Fibroblast of peridontal ligament (primary cell): ENCODE data around the gene EGFL7.

Experiments used
- DNase-seq: peaks from one replicate; pipeline ENCODE4 v3.0.0-alpha.2; 2010; ENCODE audit errors: extremely low read depth

EGFL7 gene

DNA sequence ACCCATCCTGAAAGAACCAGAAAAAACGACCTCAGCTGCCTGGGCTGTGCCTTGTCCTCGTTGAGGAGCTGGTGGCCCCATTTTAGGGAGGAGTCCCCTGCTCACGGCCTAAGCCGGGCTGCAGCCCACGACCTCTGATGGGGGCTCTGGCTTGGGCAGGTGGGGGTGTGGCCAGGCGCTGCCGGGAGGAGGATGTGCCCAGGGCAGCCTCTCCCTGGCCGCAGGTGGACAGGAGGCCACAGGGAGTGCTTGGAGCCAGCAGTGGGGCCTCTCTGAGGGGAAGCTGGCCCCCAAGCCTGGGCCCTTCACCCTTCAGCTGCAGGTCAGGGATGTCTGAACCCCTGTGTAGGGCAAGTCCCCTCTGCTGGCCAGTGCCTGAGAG, 52.2 kb downstream of the EGFL7 start:
- no peak for DNase-seq

DNA sequence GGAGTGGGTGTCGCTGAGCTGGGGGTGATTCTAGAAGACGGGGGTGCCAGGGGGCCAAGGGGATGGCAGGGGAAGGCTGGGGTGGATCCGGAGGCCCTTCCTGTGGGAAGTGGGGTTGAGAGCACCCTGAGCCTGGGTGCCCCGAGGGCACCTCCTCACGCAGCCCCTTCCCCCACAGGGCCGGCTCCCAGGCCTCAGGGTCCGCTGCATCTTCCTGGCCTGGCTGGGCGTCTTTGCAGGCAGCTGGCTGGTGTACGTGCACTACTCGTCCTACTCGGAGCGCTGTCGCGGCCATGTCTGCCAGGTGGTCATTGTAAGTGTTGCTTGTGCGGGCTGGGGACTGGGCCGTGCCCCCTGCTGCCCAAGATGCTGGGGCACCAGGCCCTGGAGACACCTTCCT, 54.7 kb downstream of the EGFL7 start:
- DNase-seq: no peak

DNA sequence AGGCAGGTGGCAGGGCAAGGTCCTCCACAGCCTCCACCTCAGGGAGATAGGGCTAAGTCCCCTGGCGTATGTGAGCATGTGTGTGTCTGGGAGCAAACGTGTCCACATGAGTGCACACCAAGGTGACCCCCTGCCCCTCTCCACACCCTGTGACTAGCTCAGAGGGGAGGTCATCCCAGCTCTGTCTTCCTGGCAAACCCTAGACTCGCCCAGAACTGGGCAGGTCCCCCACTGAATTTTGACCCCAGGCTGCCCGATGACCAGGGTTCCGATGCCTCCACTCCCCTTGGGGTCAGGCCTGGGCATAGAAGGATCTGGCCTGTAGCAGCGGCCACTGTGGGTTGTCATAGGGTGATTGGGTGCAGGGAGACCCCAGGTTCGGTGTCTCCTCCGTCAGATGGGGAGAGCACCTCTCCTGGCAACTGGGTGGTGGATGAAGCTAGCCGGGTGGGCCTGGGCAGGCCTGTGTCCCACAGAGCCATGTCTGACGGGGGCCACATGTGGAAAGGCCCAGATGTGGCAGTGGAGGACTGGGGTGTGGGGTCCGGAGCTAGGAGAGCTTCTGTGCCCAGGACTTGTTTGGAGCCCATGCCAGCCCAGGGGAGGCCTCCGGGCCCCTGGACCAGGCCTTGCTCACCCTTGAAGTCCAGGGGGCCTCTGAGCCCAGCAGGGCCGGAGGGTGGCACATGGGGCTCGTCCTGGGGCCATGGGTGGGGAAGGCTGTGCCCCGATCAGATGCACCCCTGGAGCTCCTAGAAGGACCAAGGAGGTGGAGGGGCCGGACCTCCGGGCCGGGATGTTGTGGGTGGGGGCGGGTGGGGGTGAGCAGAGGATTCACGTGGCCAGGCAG, 55.9 kb downstream of the EGFL7 start:
- DNase-seq: no peak

GRCh38 chr9:136719195-136719880, 56.6 kb downstream of the EGFL7 start:
- DNase-seq: no peak

GRCh38 chr9:136720251-136720897, 57.7 kb downstream of the EGFL7 start:
- no peak for DNase-seq

DNA sequence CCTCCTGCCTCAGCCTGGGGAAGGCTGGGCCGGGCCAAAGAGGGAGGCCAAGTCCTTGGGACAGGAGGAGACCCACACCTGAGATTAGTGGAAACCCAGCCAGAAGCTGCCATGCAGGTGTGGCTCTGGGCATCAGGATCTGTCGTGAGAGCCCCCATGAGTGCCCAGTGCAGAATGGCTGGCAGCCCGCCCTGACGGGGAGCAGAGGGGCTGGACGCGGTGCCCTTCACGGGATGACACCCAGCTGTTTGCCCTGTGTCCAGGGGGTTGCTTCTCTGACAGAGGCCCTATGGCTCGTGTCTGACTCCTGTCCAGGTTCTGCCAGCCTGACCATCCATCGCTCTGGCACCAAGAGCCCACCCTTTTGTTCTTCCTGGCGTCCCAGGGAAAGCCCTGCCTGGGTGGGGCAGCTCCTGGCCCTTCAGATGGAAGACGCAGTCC, 58.2 kb downstream of the EGFL7 start:
- no peak for DNase-seq

GRCh38 chr9:136721339-136722092, 58.8 kb downstream of the EGFL7 start:
- no peak for DNase-seq
